Panc1 (cell line): Measurements from ENCODE around the gene ZNF236.

Source experiments
- CTCF ChIP-seq: fragments of 450-650 bp; IDR thresholded peaks from 2 replicates; pipeline ENCODE4 v1.5.1; 2017; ENCODE audit warnings: mild to moderate bottlenecking
- POLR2AphosphoS5 ChIP-seq: IDR thresholded peaks from 2 replicates; pipeline ENCODE4 v1.6.1; 2012; ENCODE audit warnings: mild to moderate bottlenecking, low read depth, low read length, moderate library complexity

- TF ChIP-seq CTCF: no peak
- no peak for TF ChIP-seq POLR2AphosphoS5
Observed at GRCh38 chr18:76834379-76834778, 12.0 kb downstream of the ZNF236 start.
